ENCODE results near the gene TANC1.

Gene TANC1

DNA sequence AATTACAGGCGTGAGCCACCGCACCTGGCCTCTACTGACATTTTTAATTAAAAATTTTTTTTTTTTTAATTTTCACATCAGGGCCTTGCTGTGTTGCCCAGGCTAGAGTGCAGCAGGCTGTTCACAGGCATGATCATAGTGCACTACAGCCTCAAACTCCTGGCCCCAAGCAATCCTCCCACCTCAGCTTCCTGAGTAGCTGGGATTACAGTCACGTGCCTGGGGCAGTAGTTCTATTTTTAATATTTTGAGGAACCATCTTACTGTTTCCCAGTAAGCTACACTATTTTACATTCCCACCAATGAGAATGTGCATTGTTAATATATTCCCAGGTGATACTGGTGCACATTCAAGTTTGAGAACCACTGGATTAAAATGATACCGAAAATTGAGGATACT, 225.4 kb downstream of the TANC1 start:
- H3K27ac ChIP-seq = no peak overlapping the region
- no peak for TF ChIP-seq ZFX (IDR thresholded peaks at IDR 0.05; ENCODE audit: borderline replicate concordance)
- no peak for TF ChIP-seq CTCF (IDR thresholded peaks at IDR 0.05)

DNA sequence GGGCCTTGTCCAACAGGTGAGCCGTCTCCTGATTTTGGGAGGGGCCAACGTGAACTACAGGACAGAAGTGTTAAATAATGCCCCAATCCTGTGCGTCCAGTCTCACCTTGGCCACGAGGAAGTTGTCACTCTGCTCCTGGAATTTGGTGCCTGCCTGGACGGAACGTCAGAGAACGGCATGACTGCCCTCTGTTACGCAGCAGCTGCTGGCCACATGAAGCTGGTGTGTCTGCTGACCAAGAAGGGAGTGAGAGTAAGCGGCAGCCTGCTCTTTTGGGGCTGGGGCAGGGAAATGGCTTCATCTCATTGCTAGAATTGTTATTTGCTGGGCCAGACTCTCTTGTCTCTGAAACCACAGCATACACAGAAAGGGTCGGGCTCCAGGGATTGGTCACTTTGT, 225.8 kb downstream of the TANC1 start:
- H3K27ac ChIP-seq = no peak overlapping the region
- TF ChIP-seq ZFX (IDR thresholded peaks at IDR 0.05; ENCODE audit: borderline replicate concordance) (no peak), CTCF (IDR thresholded peaks at IDR 0.05) (no peak)

- no peak overlapping the region for H3K27ac ChIP-seq
- TF ChIP-seq ZFX (IDR thresholded peaks at IDR 0.05; ENCODE audit: borderline replicate concordance) = no peak
- no peak for TF ChIP-seq CTCF (IDR thresholded peaks at IDR 0.05)
Measured at GRCh38 chr2:159195697-159196096, 227.3 kb downstream of the TANC1 start.

- no peak for TF ChIP-seq ZFX (IDR thresholded peaks at IDR 0.05; ENCODE audit: borderline replicate concordance)
- no peak for TF ChIP-seq CTCF (IDR thresholded peaks at IDR 0.05)
- no peak overlapping the region for H3K27ac ChIP-seq
Measured at GRCh38 chr2:159196393-159196925, 228.0 kb downstream of the TANC1 start.

DNA sequence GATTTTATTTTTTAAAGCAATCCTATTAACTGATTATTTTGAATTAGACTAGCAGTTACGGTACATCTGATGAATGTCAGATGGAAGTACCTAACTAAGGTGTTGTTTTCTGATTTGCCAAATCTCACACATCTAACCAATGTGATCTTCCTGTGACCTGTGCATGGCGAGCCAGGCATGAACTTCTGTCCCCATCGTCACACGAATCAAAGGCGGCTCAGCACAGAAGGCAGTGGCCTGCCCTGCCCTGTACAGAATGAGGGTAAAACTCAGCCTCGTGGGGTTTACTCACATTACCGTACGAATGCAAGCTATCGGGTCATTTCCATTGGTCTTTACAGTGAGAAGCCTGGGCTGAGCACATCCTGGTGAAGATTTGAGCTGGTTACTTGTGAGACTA, 230.8 kb downstream of the TANC1 start:
- no peak for TF ChIP-seq CTCF (IDR thresholded peaks at IDR 0.05)
- no peak for TF ChIP-seq ZFX (IDR thresholded peaks at IDR 0.05; ENCODE audit: borderline replicate concordance)
- H3K27ac ChIP-seq = no peak overlapping the region

GRCh38 chr2:159199761-159200465, 231.5 kb downstream of the TANC1 start:
- H3K27ac ChIP-seq = no peak overlapping the region
- TF ChIP-seq CTCF (IDR thresholded peaks at IDR 0.05) (no peak), ZFX (IDR thresholded peaks at IDR 0.05; ENCODE audit: borderline replicate concordance) (no peak)

GRCh38 chr2:159200498-159200897, 232.1 kb downstream of the TANC1 start:
- H3K27ac ChIP-seq = no peak overlapping the region
- TF ChIP-seq ZFX (IDR thresholded peaks at IDR 0.05; ENCODE audit: borderline replicate concordance) (no peak), CTCF (IDR thresholded peaks at IDR 0.05) (no peak)
